ENCODE measurements around the gene SPEF1.

Gene SPEF1

GRCh38 chr20:3749087-3749688, 32.1 kb downstream of the SPEF1 start:
- TF ChIP-seq, protein P1, sequence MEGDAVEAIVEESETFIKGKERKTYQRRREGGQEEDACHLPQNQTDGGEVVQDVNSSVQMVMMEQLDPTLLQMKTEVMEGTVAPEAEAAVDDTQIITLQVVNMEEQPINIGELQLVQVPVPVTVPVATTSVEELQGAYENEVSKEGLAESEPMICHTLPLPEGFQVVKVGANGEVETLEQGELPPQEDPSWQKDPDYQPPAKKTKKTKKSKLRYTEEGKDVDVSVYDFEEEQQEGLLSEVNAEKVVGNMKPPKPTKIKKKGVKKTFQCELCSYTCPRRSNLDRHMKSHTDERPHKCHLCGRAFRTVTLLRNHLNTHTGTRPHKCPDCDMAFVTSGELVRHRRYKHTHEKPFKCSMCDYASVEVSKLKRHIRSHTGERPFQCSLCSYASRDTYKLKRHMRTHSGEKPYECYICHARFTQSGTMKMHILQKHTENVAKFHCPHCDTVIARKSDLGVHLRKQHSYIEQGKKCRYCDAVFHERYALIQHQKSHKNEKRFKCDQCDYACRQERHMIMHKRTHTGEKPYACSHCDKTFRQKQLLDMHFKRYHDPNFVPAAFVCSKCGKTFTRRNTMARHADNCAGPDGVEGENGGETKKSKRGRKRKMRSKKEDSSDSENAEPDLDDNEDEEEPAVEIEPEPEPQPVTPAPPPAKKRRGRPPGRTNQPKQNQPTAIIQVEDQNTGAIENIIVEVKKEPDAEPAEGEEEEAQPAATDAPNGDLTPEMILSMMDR (IDR thresholded peaks at IDR 0.05; ENCODE audit: extremely low read depth, missing control alignments) = no peak
- no peak for DNase-seq (ENCODE audit: low spot score)

GRCh38 chr20:3748073-3748472, 33.2 kb downstream of the SPEF1 start:
- TF ChIP-seq, protein P1 (IDR thresholded peaks at IDR 0.05; ENCODE audit: extremely low read depth, missing control alignments) = no peak
- DNase-seq (ENCODE audit: low spot score) = no peak

GRCh38 chr20:3747471-3747870, 33.8 kb downstream of the SPEF1 start:
- TF ChIP-seq, protein P1 (IDR thresholded peaks at IDR 0.05; ENCODE audit: extremely low read depth, missing control alignments) = no peak
- DNase-seq (ENCODE audit: low spot score) = no peak

DNA sequence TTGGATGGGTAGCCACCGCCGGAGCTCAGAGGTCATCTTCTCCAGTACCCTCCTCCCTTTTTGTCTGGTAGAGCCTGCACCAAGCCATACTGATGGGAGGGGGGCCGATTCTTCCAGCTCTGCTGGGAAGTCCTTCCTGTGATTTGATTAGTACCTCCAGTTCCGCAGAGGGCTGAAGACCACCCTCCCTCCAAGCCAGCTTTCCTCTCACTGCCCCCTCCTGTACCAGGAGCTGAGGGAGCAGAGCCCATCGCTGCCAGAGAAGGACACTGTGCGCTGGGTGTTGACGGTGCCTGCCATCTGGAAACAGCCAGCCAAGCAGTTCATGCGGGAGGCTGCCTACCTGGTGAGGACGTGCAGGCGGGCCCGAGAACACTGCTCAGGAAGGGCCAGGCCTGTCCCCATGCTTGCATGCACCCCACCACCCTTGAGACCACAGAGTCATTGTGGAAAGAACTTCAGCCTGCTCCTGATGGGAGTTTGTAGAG, 35.5 kb downstream of the SPEF1 start:
- DNase-seq (ENCODE audit: low spot score) = no peak
- TF ChIP-seq, protein P1 (IDR thresholded peaks at IDR 0.05; ENCODE audit: extremely low read depth, missing control alignments) = no peak

DNA sequence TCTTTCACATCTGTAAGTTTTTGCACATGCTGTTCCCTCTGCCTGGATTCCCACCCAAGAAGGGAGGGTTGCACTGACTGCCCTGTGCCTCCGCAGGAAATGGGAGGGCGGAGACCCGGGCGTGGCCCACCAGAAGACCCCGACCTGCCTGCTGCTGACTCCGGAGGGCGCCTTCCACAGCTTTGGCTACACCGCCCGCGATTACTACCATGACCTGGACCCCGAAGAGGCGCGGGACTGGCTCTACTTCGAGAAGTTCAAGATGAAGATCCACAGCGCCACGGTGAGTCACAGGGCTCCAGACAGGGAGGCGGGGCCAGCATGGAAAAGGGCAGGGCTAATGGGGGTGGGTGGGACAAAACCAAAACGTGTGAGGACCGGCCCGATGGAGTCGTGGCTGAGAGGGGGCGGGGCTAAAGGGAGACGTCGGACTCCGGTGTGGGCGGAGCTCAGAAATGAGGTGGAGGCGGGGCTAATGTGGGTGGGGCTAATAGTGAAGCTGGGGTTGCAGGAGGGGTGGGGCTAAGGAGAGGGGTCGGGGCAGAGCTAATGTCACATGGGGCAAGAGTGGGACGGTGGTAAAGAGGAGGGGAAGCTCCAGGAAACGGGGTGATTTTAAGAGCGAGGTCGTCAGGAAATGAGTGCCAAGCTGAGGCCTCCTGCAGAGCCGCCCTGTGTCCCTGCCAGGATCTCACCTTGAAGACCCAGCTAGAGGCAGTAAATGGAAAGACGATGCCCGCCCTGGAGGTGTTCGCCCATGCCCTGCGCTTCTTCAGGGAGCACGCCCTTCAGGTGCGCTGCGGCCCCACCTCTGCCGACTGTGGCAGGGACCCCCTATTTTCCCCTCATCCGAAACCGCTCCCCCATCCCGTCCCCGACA, 36.2 kb downstream of the SPEF1 start:
- DNase-seq (ENCODE audit: low spot score) = peak; percentile 69
- TF ChIP-seq, protein P1 (IDR thresholded peaks at IDR 0.05; ENCODE audit: extremely low read depth, missing control alignments) = no peak

GRCh38 chr20:3744037-3744436, 37.2 kb downstream of the SPEF1 start:
- TF ChIP-seq, protein P1 (IDR thresholded peaks at IDR 0.05; ENCODE audit: extremely low read depth, missing control alignments) = no peak
- DNase-seq (ENCODE audit: low spot score) = no peak

GRCh38 chr20:3743251-3743650, 38.0 kb downstream of the SPEF1 start:
- TF ChIP-seq, protein P1 (IDR thresholded peaks at IDR 0.05; ENCODE audit: extremely low read depth, missing control alignments) = no peak
- no peak for DNase-seq (ENCODE audit: low spot score)

Measured in GM20000 (cell line).